Mesenchymal stem cell (in vitro differentiated cells and primary cell): ENCODE data around the gene RSRP1.

Experiments used
- DNase-seq: peaks from one replicate; pipeline ENCODE4 v3.0.0-alpha.2; 2013
- H2AFZ ChIP-seq: one replicate; pipeline ENCODE4 v1.6.1; 2013; ENCODE audit warnings: low read depth, mild to moderate bottlenecking, control low read depth, inconsistent platforms, low read length, moderate library complexity
- H2AK5ac ChIP-seq: 2 replicates; pipeline ENCODE4 v1.6.1; 2013; ENCODE audit warnings: low read length, moderate library complexity, mild to moderate bottlenecking, inconsistent platforms; ENCODE audit not compliant: severe bottlenecking
- H2BK120ac ChIP-seq: one replicate; pipeline ENCODE4 v1.6.1; 2013; ENCODE audit warnings: low read depth, mild to moderate bottlenecking, inconsistent platforms, low read length, moderate library complexity
- H2BK12ac ChIP-seq, 2 experiments: one replicate each; pipeline ENCODE4 v1.6.1; 2013; ENCODE audit warnings: inconsistent platforms in 2 of 2, low read length in 2 of 2, mild to moderate bottlenecking in 2 of 2, moderate library complexity in 2 of 2, control low read depth in 1 of 2
- H2BK15ac ChIP-seq: one replicate; pipeline ENCODE4 v1.6.1; 2013; ENCODE audit warnings: mild to moderate bottlenecking, low read depth, inconsistent platforms; ENCODE audit not compliant: poor library complexity, severe bottlenecking
- H2BK5ac ChIP-seq: 2 replicates; pipeline ENCODE4 v1.6.1; 2013; ENCODE audit warnings: low read depth, mild to moderate bottlenecking, low read length, control low read depth, inconsistent platforms; ENCODE audit not compliant: poor library complexity, severe bottlenecking
- H3K14ac ChIP-seq, 2 experiments: one replicate each; pipeline ENCODE4 v1.6.1; 2013; ENCODE audit warnings: inconsistent platforms in 2 of 2, low read length in 2 of 2, control low read depth in 1 of 2, mild to moderate bottlenecking in 1 of 2, moderate library complexity in 1 of 2
- H3K18ac ChIP-seq, 2 experiments: one replicate each; pipeline ENCODE4 v1.6.1; 2013; ENCODE audit warnings: inconsistent platforms in 2 of 2, low read length in 2 of 2, control low read depth in 1 of 2, low read depth in 1 of 2, mild to moderate bottlenecking in 1 of 2
- H3K23ac ChIP-seq, 2 experiments: one replicate each; pipeline ENCODE4 v1.6.1; 2013; ENCODE audit warnings: inconsistent platforms in 2 of 2, low read length in 2 of 2, mild to moderate bottlenecking in 2 of 2, moderate library complexity in 2 of 2, control low read depth in 1 of 2
- H3K27ac ChIP-seq: 2 replicates; pipeline ENCODE4 v1.5.1; 2013; ENCODE audit warnings: mild to moderate bottlenecking, moderate library complexity, low read length, control low read depth, inconsistent platforms; ENCODE audit not compliant: poor library complexity, severe bottlenecking
- H3K27me3 ChIP-seq, 2 experiments: 2 replicates each; pipeline versions ENCODE4 v1.6.1 to v1.7.0; 2013; ENCODE audit warnings: low read length in 2 of 2, mild to moderate bottlenecking in 2 of 2, moderate library complexity in 2 of 2, control low read depth in 1 of 2, inconsistent platforms in 1 of 2; ENCODE audit not compliant: control insufficient read depth in 1 of 2, insufficient read depth in 1 of 2
- H3K36me3 ChIP-seq, 2 experiments: 2 replicates each; pipeline versions ENCODE4 v1.6.1 to v1.7.0; 2013; ENCODE audit warnings: low read length in 2 of 2, control low read depth in 1 of 2, inconsistent platforms in 1 of 2, low read depth in 1 of 2, mild to moderate bottlenecking in 1 of 2; ENCODE audit not compliant: insufficient read depth in 2 of 2, control insufficient read depth in 1 of 2
- H3K4ac ChIP-seq, 2 experiments: one replicate each; pipeline ENCODE4 v1.6.1; 2013; ENCODE audit warnings: inconsistent platforms in 2 of 2, low read length in 2 of 2, mild to moderate bottlenecking in 2 of 2, moderate library complexity in 2 of 2, control low read depth in 1 of 2, low read depth in 1 of 2
- H3K4me1 ChIP-seq: 2 replicates; pipeline ENCODE4 v1.6.1; 2013; ENCODE audit warnings: low read depth, low read length, control low read depth; ENCODE audit not compliant: control insufficient read depth, insufficient read depth
- H3K4me2 ChIP-seq: 2 replicates; pipeline ENCODE4 v1.6.1; 2013; ENCODE audit warnings: low read length, mild to moderate bottlenecking, inconsistent platforms; ENCODE audit not compliant: poor library complexity, severe bottlenecking
- H3K4me3 ChIP-seq, 2 experiments: 2 replicates each; pipeline versions ENCODE4 v1.5.1 to v1.7.0; 2013; ENCODE audit warnings: low read length in 2 of 2, mild to moderate bottlenecking in 2 of 2, control low read depth in 1 of 2, low read depth in 1 of 2; ENCODE audit not compliant: insufficient read depth in 1 of 2
- H3K79me1 ChIP-seq: replicated peaks from 2 replicates; pipeline ENCODE4 v1.6.1; 2013; ENCODE audit warnings: mild to moderate bottlenecking, control low read depth, low read length, inconsistent platforms; ENCODE audit not compliant: poor library complexity, severe bottlenecking
- H3K9ac ChIP-seq: 2 replicates; pipeline ENCODE4 v1.7.0; 2013; ENCODE audit warnings: mild to moderate bottlenecking, low read length, moderate library complexity
- H3K9me3 ChIP-seq: 2 replicates; pipeline ENCODE4 v1.7.0; 2013; ENCODE audit warnings: mild to moderate bottlenecking, low read length; ENCODE audit not compliant: control insufficient read depth
- H4K8ac ChIP-seq: one replicate; pipeline ENCODE4 v1.6.1; 2013; ENCODE audit warnings: inconsistent platforms, mild to moderate bottlenecking, low read length, moderate library complexity
- H4K91ac ChIP-seq: one replicate; pipeline ENCODE4 v1.6.1; 2013; ENCODE audit warnings: mild to moderate bottlenecking, low read length, inconsistent platforms
- WGBS: methylation state at CpG from one replicate; pipeline ENCODE4 v1.1.7; 2013; ENCODE audit warnings: mixed read lengths; 5-methylcytosine and 5-hydroxymethylcytosine counted together

The RSRP1 gene

DNA sequence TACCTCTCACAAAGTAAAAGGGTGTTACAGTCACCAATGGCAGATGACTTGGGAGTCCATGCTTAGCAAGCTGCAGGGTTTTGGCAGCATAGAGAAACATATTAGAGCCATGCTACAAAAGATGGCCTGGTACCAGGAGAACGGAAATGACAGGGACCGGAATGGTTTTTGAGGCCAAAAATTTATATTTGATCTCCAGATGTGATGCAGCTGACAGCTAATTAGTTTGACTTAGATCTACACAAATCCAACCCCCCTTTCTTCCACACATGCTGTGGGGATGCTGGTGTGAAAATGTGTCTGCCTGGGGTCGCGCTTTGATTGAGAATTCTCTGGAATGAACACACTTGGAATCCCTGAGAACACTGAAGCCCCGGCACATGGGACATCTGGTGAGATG is 41.5 kb downstream of the RSRP1 start:
- Histone ChIP-seq H2AK5ac (no peak overlapping the region), H3K18ac (no peak overlapping the region), H4K91ac (no peak overlapping the region), H3K14ac (no peak overlapping the region), H3K4me3 (no peak overlapping the region), H2BK120ac (no peak overlapping the region), H4K8ac (no peak overlapping the region), H3K36me3 (no peaks in the 10 kb centered on the region), H3K23ac (no peak overlapping the region), H2BK12ac (no peak overlapping the region), H3K27me3 (peaks cover 28 to 49% of the 10 kb centered on the region in 2 experiments), H3K27ac (no peak overlapping the region), H3K4me1 (no peaks in the 10 kb centered on the region), H2BK15ac (no peak overlapping the region), H2AFZ (no peak overlapping the region), H3K9me3 (no peaks in the 10 kb centered on the region), H3K79me1 (no peaks in the 10 kb centered on the region), H3K9ac (peak overlapping the region; percentile 3), H3K4ac (no peak overlapping the region), H2BK5ac (no peak overlapping the region), H3K4me2 (no peak overlapping the region)
- no peak for DNase-seq
- WGBS, result 85% methylated on average over 3 of the region's 5 CpGs

DNA sequence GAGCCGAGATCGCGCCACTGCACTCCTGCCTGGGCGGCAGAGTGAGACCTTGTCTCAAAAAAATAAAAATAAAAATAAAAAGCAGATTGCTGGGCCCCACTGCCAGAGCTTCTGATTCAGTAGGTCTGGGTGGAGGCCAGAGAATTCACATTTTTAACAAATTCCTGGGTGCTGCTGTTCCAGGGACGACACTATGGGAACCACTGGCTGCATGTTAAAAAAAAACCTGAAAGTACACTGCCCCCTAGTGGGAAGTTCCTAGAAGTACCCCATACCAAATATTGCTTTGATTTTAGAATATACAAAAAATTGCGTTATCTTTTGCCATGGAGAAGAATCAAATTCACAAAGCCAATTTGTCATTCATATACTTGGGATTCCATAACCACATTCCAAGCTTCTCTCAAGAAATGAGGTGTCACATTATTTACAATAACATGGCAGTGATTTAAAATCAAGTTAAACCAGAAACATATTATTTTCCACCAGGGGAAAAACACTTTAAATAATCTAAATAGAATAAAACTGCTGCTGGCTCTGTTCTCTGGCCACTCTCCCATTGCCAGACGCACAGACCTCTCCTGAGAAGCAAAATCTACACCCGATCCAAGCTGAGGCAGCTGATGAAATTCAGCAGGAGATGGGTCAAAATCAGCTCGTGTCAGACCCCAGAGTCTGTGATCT is 42.3 kb downstream of the RSRP1 start:
- H3K4me3 ChIP-seq, result no peak overlapping the region
- peaks cover 28 to 50% of the 10 kb centered on the region in 2 experiments for H3K27me3 ChIP-seq
- no peak overlapping the region for H3K27ac ChIP-seq
- no peak overlapping the region for H2AK5ac ChIP-seq
- H3K9ac ChIP-seq, result peak overlapping the region; percentile 3
- WGBS, result 72% methylated on average over 9 of the region's 9 CpGs
- no peak overlapping the region for H3K14ac ChIP-seq
- H4K8ac ChIP-seq, result no peak overlapping the region
- H3K4me2 ChIP-seq, result no peak overlapping the region
- H2BK12ac ChIP-seq, result no peak overlapping the region
- no peaks in the 10 kb centered on the region for H3K4me1 ChIP-seq
- H2BK15ac ChIP-seq, result no peak overlapping the region
- DNase-seq, result peak; percentile 53
- H2BK5ac ChIP-seq, result no peak overlapping the region
- H4K91ac ChIP-seq, result no peak overlapping the region
- no peaks in the 10 kb centered on the region for H3K79me1 ChIP-seq
- H2BK120ac ChIP-seq, result no peak overlapping the region
- no peak overlapping the region for H3K4ac ChIP-seq
- no peak overlapping the region for H3K18ac ChIP-seq
- H2AFZ ChIP-seq, result no peak overlapping the region
- no peaks in the 10 kb centered on the region for H3K36me3 ChIP-seq
- H3K23ac ChIP-seq, result no peak overlapping the region
- no peaks in the 10 kb centered on the region for H3K9me3 ChIP-seq

DNA sequence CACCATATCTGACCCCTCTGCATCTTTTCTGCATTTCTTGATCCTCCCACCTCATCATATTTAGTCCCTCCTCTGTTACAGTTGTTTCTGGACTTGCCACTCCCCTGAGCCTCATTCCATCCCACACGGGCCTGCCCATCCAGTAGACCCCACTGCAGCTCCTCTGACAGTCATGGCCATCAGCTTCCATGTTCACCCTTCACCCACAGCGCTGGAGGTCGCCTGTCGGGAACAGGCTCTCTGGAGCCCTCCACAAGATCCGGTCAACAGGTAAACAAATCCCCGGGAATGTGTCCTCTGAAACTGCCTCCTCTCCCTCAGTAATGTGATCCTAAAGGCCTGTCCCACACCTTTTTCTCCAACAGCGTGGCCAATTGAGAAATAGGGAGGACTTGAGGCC is 46.2 kb downstream of the RSRP1 start:
- Histone ChIP-seq H3K79me1 (no peaks in the 10 kb centered on the region), H2BK120ac (no peak overlapping the region), H3K27ac (no peak overlapping the region), H4K91ac (no peak overlapping the region), H3K9me3 (no peaks in the 10 kb centered on the region), H3K4me2 (no peak overlapping the region), H3K27me3 (peaks cover 66 to 73% of the 10 kb centered on the region in 2 experiments), H4K8ac (no peak overlapping the region), H2BK5ac (no peak overlapping the region), H2BK15ac (no peak overlapping the region), H2BK12ac (no peak overlapping the region), H2AFZ (no peak overlapping the region), H3K18ac (no peak overlapping the region), H3K4ac (no peak overlapping the region), H3K36me3 (no peaks in the 10 kb centered on the region), H3K23ac (no peak overlapping the region), H3K4me1 (peaks cover 4% of the 10 kb centered on the region), H3K4me3 (no peak overlapping the region), H3K9ac (no peak overlapping the region), H3K14ac (no peak overlapping the region), H2AK5ac (no peak overlapping the region)
- WGBS, result 87% methylated on average over 6 of the region's 7 CpGs
- DNase-seq, result no peak

DNA sequence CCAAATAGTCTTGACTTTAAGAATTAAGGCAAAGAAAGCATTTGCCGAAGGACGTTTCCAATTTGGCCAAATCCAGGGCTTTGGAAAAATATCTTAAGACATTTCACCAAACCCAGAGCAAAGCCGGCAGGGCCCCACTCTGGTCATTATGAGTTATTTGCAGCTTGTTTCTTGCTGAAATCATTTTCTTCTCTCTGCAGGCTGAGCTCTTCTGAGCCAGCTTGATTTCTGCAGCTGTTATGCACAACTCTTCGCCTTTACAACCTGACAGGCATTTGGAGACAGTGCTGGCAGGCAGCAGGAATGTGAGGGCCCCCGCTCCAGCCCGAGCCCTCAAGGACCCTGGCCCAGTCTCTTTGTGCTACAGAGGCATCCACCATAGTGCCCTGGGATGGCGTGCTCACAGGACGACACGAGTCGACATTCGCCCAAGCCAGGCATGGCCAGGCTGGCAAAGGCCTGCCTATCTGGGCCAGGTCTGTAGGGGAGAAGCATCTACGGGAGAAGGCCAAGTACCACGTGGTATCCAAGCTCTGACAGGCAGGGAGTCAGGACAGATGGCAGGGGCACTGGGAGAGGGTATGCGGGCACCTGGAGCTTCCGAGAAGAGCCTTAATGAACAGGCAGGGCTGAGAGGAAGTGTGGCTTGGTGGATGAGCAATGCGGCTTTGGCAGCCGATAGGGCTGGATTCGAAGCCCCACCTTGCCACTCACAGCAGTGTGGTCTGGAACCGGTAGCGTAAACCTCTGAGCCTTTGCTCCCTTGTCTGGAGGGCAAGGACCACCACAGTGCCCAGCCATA is 47.2 kb downstream of the RSRP1 start:
- peaks cover 4% of the 10 kb centered on the region for H3K4me1 ChIP-seq
- no peaks in the 10 kb centered on the region for H3K79me1 ChIP-seq
- no peak overlapping the region for H2BK15ac ChIP-seq
- no peak overlapping the region for H3K4me3 ChIP-seq
- H3K9me3 ChIP-seq, result no peaks in the 10 kb centered on the region
- H2AK5ac ChIP-seq, result no peak overlapping the region
- no peaks in the 10 kb centered on the region for H3K36me3 ChIP-seq
- H3K4me2 ChIP-seq, result no peak overlapping the region
- DNase-seq, result no peak
- H3K14ac ChIP-seq, result no peak overlapping the region
- no peak overlapping the region for H3K23ac ChIP-seq
- H4K8ac ChIP-seq, result no peak overlapping the region
- no peak overlapping the region for H2AFZ ChIP-seq
- no peak overlapping the region for H2BK120ac ChIP-seq
- H2BK12ac ChIP-seq, result no peak overlapping the region
- H3K9ac ChIP-seq, result no peak overlapping the region
- H3K27me3 ChIP-seq, result peaks cover 67 to 73% of the 10 kb centered on the region in 2 experiments
- no peak overlapping the region for H3K27ac ChIP-seq
- H3K4ac ChIP-seq, result no peak overlapping the region
- no peak overlapping the region for H3K18ac ChIP-seq
- H4K91ac ChIP-seq, result peak overlapping the region; percentile 2
- WGBS, result 88% methylated on average over 20 of the region's 20 CpGs
- no peak overlapping the region for H2BK5ac ChIP-seq
